ENCODE measurements around the gene LIN37. TPM values are rescaled to one million over a fixed set of nuclear protein-coding genes. Genes with fewer than 3 reads are reported as not detected.

Gene LIN37
- total RNA-seq, 1 experiment from 2014 or later: 10.1 TPM

DNA sequence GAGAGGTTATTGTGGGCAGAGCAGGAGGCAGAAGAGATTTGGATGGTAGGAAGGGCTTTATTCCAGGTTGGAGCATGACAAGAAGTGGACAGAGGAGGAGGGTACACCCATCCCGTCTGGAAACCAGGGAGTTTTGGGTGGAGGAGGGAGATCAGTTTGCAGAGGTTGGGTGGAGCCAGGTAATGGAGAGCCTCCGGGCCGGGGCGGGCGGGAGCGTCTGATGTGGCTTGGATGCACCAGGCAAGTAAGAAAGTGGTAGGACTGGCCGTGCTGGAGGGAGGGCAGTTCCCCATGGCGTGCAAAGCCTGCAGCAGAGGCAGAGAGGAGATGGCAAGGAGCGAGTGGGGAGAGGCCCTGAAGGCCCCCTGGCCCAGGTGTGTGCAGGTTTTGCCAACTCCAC lies 17.0 kb upstream of the LIN37 start:
- RAD21 ChIA-PET (ENCODE audit: low non-redundant PET in 1 of 2, low total read pairs in 2 of 2, uncharacterized antibody in 2 of 2, unreplicated experiment in 2 of 2): no interaction called here
- Histone ChIP-seq H3K36me3 (ENCODE audit: control insufficient read depth in 1 of 2, insufficient read depth in 2 of 2, low read length in 2 of 2) (peaks cover 44 to 48% of the 10 kb centered on the region in 2 experiments), H3K27ac (ENCODE audit: low read depth, low read length) (no peak overlapping the region), H3K27me3 (ENCODE audit: insufficient read depth, low read length) (no peaks in the 10 kb centered on the region), H3K9me3 (ENCODE audit: control insufficient read depth in 1 of 2, insufficient read depth in 1 of 2, low read depth in 1 of 2, low read length in 2 of 2) (no peaks in the 10 kb centered on the region), H3K9ac (ENCODE audit: low read length) (no peak overlapping the region), H3K9me2 (ENCODE audit: insufficient read depth) (no peaks in the 10 kb centered on the region), H3K4me1 (ENCODE audit: control insufficient read depth in 1 of 2, insufficient read depth in 2 of 2, low read length in 2 of 2) (no peaks in the 10 kb centered on the region), H3K4me2 (ENCODE audit: low read length) (no peak overlapping the region), H3K4me3 (replicated peaks in 1 of 2; ENCODE audit: low read depth in 1 of 2, low read length in 2 of 2) (no peak overlapping the region), H3K79me2 (ENCODE audit: insufficient read depth, low read length) (no peaks in the 10 kb centered on the region), H4K20me1 (ENCODE audit: insufficient read depth) (no peaks in the 10 kb centered on the region), H2AFZ (ENCODE audit: low read depth, low read length, poor library complexity, severe bottlenecking) (no peak overlapping the region)
- POLR2A ChIA-PET: no interaction called here
- BruUV-seq (replicated peaks): no TSS peak
- DNase-seq (ENCODE audit: low read depth, low spot score) (no peak), ATAC-seq (peak; percentile 19; the same call in 1 of the 2 replicates)
- intact Hi-C loops (cut with micrococcal nuclease): no loop called here
- CTCF ChIA-PET: no interaction called here
- no peak for TF ChIP-seq REST (IDR thresholded peaks at IDR 0.05; ENCODE audit: low read depth)
- TF ChIP-seq, protein P1, sequence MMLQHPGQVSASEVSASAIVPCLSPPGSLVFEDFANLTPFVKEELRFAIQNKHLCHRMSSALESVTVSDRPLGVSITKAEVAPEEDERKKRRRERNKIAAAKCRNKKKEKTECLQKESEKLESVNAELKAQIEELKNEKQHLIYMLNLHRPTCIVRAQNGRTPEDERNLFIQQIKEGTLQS (IDR thresholded peaks at IDR 0.05): no peak
- no peak for TF ChIP-seq ZFX (IDR thresholded peaks at IDR 0.05)
- no peak for TF ChIP-seq SRF (IDR thresholded peaks at IDR 0.05; ENCODE audit: low read depth)
- TF ChIP-seq SIN3A (IDR thresholded peaks at IDR 0.05; ENCODE audit: low read depth): no peak
- TF ChIP-seq EZH2phosphoT487 (IDR thresholded peaks at IDR 0.05; ENCODE audit: borderline replicate concordance): no peak
- TF ChIP-seq MAX (IDR thresholded peaks at IDR 0.05): no peak
- TF ChIP-seq YY1 (IDR thresholded peaks at IDR 0.05; ENCODE audit: extremely low read depth, insufficient replicate concordance, low read depth, low read length): no peak
- TF ChIP-seq, protein P2, sequence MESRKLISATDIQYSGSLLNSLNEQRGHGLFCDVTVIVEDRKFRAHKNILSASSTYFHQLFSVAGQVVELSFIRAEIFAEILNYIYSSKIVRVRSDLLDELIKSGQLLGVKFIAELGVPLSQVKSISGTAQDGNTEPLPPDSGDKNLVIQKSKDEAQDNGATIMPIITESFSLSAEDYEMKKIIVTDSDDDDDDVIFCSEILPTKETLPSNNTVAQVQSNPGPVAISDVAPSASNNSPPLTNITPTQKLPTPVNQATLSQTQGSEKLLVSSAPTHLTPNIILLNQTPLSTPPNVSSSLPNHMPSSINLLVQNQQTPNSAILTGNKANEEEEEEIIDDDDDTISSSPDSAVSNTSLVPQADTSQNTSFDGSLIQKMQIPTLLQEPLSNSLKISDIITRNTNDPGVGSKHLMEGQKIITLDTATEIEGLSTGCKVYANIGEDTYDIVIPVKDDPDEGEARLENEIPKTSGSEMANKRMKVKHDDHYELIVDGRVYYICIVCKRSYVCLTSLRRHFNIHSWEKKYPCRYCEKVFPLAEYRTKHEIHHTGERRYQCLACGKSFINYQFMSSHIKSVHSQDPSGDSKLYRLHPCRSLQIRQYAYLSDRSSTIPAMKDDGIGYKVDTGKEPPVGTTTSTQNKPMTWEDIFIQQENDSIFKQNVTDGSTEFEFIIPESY (IDR thresholded peaks at IDR 0.05; ENCODE audit: extremely low read depth, insufficient replicate concordance, low read length): no peak
- TF ChIP-seq ZNF274 (IDR thresholded peaks at IDR 0.05; ENCODE audit: low read depth, low read length): no peak

Data from HCT116 (cell line).